Posterior cingulate gyrus (tissue), 11 donors: ENCODE measurements around the gene PROSER2.
"Not testable (repeated sequence)": the region's sequence is repeated elsewhere in the genome, so short reads cannot be mapped to it uniquely, and the experiment has no call there.

Source experiments
- DNase-seq, 10 donors: peaks; one replicate each; pipeline versions ENCODE4 v3.0.0 to v3.0.0-alpha.2; 2020 to 2021; ENCODE audit warnings: mixed read lengths in 3 of 10
- intact Hi-C: fragments of 100-400 bp; cut with DNase I; formaldehyde crosslinking; loops from one replicate; pipeline ENCODE4 v1.15.1; 2023

The PROSER2 gene

DNA sequence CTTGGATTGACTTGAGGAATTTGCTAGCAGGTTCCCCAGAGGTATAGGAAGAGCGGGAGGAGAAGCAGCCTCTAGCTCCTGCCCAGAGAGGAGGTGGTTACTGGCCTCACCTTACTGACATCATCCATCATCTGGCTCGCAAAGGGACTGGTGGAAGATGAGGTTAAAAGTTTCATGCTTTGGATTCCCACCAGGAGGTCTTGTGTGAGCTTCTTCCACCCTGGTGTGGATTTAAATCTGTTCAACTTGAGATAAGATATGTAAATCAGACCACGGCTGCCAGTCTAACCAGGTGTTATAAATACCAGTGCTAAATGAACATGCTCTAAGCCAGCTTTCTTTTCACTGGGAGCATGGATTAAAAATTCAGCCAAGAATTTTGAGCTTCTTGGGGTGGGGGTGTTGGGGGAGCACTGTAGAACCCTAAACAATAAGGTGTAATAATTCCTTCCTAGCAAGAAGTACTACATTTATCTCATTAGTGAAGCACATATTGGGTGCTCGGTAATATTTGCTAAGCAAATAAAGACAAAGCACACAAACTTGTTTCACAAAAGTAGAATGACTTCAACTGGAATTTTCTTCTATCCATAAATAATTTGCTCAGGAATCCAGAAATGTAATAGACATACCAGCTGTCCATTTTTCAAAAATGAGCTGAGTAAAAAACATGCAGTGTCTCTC is 7.8 kb downstream of the PROSER2 start:
- intact Hi-C loops: no loop called here
- no peak for DNase-seq

DNA sequence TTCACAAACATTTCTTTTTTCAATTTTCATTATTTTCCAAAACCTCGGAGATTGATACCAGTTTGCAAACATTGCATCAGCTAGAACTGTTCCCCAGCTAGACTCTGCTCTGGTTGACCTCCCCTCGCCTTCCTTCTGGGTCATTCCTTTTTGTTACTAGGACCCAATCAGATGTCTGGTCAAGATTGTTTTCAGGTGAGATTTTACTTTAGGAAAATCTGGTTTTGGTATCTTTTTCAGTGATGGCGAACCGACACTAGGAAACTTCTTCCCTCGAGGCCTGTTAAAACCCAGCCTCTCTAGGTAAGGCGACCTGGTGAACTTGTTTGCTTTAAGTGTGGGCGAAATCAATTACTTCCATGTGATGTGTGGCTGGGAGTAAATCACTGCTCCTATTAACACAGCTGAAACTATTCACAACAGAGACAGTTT is 8.4 kb downstream of the PROSER2 start:
- no peak for DNase-seq
- intact Hi-C loops: no loop called here

DNA sequence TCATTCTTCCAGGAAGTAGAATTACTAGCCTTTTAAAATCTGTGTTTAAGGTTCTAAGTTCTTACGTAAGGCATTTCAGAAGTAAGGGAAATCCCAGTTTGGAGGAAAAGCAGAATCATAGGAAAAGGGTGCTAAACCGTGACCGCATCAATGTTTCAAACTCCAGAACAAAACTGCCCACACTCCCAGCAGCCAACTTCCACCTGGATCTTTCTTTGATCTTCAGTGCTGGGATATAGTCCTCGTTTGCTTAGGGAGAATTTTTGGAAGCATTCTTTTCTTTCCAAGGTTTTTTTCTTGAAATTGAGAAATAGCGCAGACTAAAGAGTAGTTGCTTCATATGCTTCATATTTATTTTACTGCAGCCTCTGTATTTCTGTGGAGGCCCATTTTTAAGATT is 8.9 kb downstream of the PROSER2 start:
- DNase-seq: no peak
- intact Hi-C loops: no loop called here

- intact Hi-C loops: no loop called here
- no peak for DNase-seq
Observed at GRCh38 chr10:11835061-11835460, 11.9 kb downstream of the PROSER2 start.

- DNase-seq: no peak
- intact Hi-C loops: no loop called here
Observed at GRCh38 chr10:11835704-11836103, 12.5 kb downstream of the PROSER2 start.

GRCh38 chr10:11837372-11838161 is 14.4 kb downstream of the PROSER2 start:
- DNase-seq: no peak
- intact Hi-C loops: no loop called here

DNA sequence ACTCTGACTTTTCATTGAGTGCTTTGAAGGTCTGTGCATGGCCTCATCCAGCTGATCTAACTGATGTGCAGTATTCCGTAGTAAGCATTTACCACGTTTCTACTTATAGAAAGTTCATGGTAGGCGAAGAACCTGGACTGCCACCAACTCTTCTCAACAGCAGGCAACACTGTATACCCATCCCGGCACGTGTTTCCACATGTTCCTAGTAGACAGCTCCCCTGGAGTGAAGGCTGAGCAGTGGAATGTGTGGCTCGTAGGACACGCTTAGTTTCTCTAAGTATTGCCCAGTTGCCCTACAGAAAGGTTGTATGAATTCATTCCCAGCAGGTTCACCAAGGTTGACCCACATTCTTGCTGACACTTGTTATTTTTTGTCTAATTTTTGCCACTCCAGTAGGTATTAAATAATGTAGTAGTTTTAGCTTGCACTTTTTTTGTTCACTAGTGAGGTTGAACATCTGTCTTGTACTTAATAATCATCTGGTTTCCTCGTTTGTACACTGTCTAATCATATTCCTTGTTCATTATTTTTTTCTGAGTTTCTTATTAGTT is 15.2 kb downstream of the PROSER2 start:
- intact Hi-C loops: no loop called here
- DNase-seq: no peak

- intact Hi-C loops: no loop called here
Observed at GRCh38 chr10:11841375-11841774, 18.2 kb downstream of the PROSER2 start.

DNA sequence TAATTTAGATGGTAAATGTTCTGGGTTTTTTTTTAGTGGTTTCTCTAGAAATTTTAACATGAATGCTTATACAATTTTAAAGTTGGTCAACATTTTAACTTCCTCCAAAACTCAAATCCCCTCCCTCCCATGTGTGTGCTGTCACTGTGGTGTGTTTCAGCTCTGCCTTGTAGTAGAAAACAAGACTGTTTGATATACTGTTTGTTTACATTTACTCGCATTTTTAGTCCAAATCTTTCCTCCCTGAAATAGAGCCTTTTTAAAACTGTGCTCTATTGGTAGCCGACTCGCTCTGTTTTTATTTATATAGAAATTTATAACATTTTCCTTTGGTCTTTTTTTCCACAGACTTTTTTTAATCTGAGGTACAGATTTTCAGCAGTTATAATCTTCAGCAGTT is 19.3 kb downstream of the PROSER2 start:
- no peak for DNase-seq
- intact Hi-C loops: no loop called here

More at GRCh38 chr10:11841375-11841774, 18.2 kb downstream of the PROSER2 start:
- DNase-seq: no peak

DNA sequence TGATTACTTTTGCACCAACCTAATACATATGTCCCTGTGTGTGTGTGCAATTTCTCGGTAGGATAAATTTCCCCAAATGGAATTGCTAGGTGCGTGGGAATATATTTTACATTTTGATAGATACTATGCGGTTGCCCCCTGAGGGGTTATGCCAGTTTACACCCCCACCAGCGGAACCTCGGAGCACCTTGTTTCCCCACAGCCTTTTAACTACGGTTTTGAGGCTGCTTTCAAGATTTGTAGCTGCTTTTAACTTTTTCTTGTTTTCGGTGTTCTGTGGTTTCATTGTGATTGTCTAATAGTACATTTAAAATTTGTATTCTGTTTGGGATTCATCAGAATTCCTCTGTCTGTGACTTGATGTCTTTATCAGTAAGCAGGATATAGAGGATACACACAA is 22.0 kb downstream of the PROSER2 start:
- intact Hi-C loops: no loop called here
- DNase-seq: no peak

- intact Hi-C loops: no loop called here
- DNase-seq: no peak
Observed at GRCh38 chr10:11846542-11846941, 23.4 kb downstream of the PROSER2 start.

DNA sequence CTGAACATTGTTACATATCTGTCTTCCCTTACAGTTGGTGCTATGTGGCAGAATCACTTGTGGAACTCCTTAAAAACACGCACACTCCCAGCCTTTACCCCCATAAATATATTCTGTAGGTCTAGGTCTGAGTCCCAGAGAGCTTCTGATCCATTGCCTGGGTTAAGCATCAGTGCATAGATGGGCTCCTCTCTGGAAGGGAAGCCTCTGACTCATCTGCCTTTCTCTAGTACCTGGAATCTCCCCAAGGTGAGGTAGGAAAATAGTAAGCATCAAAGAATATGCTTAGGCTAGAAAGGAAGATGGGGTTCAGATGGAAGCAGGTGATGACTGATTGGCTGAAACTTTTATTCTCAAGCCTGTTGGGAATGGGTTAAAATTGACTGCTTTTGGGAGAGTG is 26.1 kb downstream of the PROSER2 start:
- DNase-seq: no peak
- intact Hi-C loops: no loop called here

DNA sequence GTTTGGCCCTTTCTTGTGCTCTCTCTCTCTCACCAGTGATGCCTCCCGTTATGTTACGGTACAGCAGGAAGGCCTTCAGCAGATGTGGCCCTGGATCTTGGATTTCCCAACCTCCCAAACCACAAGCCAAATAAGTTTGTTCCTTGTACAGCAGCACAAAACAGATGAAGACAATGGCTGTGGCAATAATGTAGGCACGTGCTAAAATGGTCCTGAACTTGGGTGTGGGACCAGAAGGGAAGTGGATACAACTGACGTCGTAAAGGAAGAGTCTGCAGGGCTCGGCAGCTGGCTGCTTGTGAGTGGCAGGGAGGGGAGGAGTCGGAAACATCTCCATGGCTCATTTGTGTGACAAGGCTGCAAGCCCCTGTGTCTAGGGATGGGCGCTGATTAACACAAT is 26.8 kb downstream of the PROSER2 start:
- DNase-seq: no peak
- intact Hi-C loops: no loop called here

DNA sequence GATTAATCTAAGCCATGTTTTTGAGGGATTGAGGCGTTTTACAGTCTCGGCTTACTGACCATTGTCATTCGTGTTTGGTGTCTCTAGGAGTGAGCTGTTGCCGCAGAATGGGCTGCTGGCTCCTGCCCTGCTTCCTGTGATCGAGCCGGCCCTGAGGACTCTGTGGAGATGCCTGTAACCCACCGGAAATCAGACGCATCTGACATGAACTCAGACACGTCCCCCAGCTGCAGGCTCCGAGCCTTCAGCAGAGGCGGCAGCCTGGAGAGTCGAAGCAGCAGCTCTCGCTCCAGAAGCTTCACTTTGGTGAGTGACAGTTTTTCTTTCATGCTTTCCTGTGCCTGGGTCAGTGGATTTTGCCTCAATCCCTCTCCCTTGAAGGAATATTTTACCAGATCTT is 28.8 kb downstream of the PROSER2 start:
- no peak for DNase-seq
- intact Hi-C loops: no loop called here

- DNase-seq, intact Hi-C loops: not testable (repeated sequence)
Observed at GRCh38 chr10:11852637-11853036, 29.5 kb downstream of the PROSER2 start.

GRCh38 chr10:11853468-11853867 is 30.3 kb downstream of the PROSER2 start:
- intact Hi-C loops: no loop called here
- DNase-seq: no peak

DNA sequence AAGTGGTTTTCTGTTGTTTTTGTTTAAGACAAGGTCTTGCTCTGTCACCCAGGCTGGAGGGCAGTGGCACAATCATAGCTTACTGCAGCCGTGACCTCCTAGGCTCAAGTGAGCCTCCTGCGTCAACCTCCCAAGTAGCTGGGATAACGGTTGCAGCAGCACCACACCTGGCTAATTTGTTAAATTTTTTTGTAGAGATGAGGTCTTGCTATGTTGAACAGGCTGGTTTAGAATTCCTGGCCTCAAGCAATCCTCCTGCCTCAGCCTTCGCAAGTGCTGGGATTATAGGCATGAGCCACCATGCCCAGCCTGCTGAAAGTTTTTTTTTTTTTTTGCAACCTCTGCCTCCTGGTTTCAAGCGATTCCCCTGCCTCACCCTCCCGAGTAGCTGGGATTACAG is 31.1 kb downstream of the PROSER2 start:
- intact Hi-C loops: no loop called here
- DNase-seq: no peak

GRCh38 chr10:11856089-11856488 is 32.9 kb downstream of the PROSER2 start:
- intact Hi-C loops: no loop called here
- no peak for DNase-seq

DNA sequence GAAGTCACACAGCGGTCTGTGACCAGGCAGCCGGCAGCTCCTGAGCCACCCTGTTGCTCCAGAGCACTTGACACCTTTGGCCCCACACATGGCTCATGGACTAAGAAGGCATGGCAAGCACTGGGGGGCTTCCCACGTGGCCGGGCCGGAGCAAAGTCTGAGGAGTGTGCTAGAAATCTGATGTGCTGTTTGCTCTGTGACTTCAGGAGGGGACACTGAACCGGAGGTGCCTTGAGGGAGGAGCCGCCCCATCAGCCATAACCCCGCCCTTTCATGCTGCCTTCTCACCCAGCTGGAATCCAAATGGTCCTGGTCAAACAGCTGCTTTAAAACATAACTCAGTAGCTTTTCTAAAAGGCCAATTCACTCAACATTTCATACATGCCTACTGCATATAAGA is 33.5 kb downstream of the PROSER2 start:
- no peak for DNase-seq
- intact Hi-C loops: no loop called here

DNA sequence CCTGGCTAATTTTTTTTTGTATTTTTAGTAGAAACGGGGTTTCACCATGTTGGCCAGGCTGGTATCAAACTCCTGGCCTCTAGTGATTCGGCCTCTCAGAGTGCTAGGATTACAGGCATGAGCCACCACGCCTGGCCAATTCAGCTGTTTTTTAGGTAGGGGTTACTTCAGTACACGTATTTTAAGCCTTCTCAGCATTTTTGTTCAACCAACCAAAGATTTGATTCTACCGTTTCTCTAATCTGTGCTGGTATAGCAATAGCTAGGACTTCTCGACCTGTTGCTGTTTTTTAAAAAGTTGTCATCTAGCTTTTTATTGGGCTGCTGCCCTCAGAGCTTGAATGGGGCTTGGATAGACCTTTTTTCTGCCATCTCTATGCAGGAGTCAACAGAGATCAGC is 34.9 kb downstream of the PROSER2 start:
- intact Hi-C loops: no loop called here
- no peak for DNase-seq

DNA sequence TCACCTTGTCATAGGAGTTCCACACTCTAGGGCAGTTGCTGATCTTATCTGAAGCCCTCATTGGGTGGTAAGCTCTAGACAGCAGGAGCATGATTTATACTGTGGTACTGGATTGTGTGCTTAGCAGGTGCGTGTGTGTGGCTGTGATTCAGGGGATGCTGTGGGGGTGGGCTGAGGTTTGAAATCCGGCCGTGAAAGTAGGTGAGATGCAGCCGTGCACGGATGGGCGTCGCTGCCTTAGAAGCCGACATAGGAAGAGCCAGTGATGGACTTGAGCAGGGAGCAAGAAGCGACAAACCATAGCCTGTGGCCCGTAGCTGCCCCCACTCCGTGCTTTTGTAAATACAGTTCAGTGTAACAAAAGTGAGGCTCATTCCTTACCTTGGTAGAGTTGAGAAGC is 38.2 kb downstream of the PROSER2 start:
- intact Hi-C loops: no loop called here
- no peak for DNase-seq
